Body of pancreas (tissue), 4 donors: ENCODE results near the gene SYK.

Experiments
- POLR2A ChIP-seq, 3 donors: fragments of 450-650 bp; IDR thresholded peaks; one replicate each; pipeline ENCODE4 v1.6.1; 2016; ENCODE audit warnings: antibody characterized with exemption in 3 of 3, mild to moderate bottlenecking in 2 of 3
- TF ChIP-seq, protein P1 (sequence below), 7 experiments: fragments of 450-650 bp in 4 of 7; fragments of 200-600 bp in 3 of 7; sonication (generic) in 3 of 7; IDR thresholded peaks; one replicate each; pipeline ENCODE4 v1.5.1; 2016 to 2019; ENCODE audit warnings: antibody characterized with exemption in 7 of 7

DNA sequence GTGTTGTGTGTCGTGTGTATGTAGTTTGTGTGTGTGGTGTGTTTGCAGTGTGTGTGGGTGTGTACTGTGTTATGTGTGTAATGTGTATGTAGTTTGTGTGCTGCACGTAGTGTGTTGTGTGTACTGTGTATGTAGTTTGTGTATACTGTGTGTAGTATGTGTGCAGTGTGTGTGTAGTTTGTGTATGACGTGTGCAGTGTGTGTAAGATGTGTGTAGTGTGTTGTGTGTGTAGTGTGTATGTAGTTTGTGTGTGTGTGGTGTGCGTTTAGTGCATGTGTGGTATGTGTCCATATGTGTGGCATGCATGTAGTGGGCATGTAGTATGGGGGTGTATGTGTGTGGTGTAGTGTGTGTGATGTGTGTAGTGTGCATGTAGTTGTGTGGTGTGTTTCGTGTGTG is 39.6 kb downstream of the SYK start:
- no peak for TF ChIP-seq POLR2A (IDR thresholded peaks at IDR 0.05)
- TF ChIP-seq, protein P1, sequence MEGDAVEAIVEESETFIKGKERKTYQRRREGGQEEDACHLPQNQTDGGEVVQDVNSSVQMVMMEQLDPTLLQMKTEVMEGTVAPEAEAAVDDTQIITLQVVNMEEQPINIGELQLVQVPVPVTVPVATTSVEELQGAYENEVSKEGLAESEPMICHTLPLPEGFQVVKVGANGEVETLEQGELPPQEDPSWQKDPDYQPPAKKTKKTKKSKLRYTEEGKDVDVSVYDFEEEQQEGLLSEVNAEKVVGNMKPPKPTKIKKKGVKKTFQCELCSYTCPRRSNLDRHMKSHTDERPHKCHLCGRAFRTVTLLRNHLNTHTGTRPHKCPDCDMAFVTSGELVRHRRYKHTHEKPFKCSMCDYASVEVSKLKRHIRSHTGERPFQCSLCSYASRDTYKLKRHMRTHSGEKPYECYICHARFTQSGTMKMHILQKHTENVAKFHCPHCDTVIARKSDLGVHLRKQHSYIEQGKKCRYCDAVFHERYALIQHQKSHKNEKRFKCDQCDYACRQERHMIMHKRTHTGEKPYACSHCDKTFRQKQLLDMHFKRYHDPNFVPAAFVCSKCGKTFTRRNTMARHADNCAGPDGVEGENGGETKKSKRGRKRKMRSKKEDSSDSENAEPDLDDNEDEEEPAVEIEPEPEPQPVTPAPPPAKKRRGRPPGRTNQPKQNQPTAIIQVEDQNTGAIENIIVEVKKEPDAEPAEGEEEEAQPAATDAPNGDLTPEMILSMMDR (IDR thresholded peaks at IDR 0.05): no peak
